SW480 (cell line): Measurements from ENCODE around the gene ARRDC4.

Experiments
- DNase-seq: peaks from one replicate; pipeline ENCODE4 v3.0.0-alpha.2; 2016; ENCODE audit warnings: low spot score

Gene ARRDC4, protein sequence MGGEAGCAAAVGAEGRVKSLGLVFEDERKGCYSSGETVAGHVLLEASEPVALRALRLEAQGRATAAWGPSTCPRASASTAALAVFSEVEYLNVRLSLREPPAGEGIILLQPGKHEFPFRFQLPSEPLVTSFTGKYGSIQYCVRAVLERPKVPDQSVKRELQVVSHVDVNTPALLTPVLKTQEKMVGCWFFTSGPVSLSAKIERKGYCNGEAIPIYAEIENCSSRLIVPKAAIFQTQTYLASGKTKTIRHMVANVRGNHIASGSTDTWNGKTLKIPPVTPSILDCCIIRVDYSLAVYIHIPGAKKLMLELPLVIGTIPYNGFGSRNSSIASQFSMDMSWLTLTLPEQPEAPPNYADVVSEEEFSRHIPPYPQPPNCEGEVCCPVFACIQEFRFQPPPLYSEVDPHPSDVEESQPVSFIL

DNA sequence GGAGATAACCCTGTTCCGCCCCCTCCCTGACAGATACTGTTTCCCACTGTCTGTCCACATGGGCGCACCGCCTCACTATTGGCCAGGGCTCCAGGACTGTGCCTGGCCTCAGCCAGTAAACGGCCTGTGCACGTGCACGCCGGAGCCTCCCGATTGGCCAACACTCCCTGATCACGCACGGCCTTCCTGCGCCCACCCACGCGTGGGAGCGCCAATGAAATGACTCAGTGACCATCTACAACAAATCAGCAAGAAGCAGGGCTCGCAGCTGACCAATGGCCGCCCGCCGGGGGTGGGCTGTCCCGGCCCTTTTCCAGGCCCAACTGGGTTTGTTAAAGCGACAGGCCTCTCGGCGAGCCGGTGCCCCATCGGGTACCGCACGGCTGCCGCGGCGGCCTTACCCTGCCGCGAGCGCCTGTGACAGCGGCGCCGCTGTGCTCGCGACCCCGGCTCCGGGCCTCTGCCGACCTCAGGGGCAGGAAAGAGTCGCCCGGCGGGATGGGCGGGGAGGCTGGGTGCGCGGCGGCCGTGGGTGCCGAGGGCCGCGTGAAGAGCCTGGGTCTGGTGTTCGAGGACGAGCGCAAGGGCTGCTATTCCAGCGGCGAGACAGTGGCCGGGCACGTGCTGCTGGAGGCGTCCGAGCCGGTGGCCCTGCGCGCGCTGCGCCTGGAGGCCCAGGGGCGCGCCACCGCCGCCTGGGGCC is at the start of gene ARRDC4:
Gene ARRDC4 (plus strand): TSS at position 340 of the 703 bp plus-strand sequence. CDS start 159 bp downstream, at position 499.
- peak; percentile 99 for DNase-seq

DNA sequence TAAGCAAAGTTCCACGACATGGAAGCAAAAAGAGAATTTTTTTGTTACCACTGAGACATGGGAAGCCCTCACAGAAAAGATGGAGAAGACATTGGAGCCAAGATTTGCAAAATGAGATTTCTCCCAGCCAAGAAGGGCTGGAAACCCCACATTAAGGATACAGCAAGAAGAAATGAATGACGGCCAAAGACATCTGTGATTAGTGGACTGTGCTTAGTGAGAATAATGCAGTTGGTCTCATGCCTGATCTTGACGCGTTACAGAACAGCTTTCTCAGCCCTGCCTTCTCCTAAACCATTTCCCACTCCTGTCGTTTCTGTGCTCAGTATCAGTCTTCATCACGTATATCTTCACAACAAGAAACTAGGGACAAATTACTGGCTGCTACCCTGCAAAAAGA is 45.8 kb upstream of the ARRDC4 start:
- no peak for DNase-seq

DNA sequence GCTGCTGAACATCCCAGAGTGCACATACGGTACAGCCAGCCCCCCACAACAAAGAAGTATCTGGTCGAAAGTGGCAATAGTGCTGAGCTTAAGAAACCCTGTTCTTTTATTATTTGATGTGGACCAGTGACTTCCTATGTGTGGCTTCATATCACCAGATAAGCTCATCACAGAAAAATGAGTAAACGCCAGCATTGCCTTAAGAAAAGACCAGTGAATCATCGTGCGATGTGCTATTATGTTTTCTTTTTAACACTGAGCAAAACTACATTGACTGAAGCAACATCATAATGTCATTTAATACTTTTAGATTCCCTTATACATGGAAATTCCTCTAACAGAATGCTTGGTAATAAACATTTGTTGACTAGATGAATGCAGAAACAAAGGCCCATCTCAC is 45.2 kb upstream of the ARRDC4 start:
- DNase-seq = no peak

DNA sequence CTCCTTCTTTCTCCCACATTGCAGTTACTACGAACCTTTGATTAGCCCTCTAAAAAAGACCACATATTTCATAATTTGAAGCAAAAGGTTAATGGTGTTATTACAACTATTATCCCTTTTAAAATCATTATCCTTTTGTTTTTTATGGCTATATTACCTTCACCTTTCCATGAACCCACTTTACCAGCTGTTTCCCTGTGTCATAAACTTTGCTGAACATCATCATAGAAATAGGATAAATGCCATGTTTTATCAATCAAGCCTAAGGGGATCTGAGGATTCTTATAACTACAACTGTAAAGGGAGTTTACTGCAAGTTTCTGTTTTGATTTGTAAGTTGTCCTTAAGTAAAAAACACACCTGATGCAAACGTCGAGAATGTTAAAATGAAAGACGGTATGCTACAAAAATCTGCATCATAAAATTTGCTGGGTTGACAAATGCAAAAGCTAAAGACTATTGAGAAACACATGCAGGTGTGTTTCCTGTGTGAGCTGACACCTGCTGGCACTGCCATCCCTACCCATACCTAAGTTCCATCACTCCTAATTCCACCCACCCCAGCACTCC is 39.1 kb upstream of the ARRDC4 start:
- no peak for DNase-seq

DNA sequence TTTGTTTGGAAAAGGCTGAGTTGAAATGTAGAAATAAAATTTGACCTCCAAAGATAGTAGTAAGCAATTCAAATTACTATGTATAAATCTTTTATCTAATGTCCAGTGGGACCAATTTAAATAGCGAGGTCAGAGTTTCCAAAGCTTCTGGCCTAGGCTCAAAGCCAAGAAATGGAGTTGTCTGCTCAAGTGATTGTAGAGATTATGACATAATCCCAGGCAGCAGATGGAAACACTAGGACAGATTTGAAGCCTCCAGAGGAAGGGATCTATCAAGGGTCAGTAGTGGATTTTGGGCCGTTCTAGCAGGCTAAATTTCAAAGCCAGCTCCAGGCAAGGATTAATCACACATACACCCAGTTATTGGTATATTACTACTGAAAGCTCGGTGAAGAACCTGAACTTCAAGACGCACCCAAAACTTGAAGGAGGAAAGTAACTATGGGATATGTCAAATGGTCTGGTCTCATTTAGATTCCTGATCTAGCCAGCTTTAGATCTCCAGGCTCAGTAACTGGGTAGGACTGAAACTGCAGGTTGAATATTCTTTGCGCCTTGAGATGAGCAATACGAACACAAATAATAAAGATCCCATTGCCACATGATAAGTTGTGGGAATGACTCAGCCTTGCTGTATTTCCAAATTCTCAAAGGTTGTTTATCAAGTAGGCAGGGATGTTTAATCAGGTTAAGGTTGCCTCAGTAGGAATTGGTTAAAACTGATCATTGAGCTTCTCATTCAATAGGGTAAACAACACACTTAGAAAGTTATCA is 30.9 kb upstream of the ARRDC4 start:
- no peak for DNase-seq

DNA sequence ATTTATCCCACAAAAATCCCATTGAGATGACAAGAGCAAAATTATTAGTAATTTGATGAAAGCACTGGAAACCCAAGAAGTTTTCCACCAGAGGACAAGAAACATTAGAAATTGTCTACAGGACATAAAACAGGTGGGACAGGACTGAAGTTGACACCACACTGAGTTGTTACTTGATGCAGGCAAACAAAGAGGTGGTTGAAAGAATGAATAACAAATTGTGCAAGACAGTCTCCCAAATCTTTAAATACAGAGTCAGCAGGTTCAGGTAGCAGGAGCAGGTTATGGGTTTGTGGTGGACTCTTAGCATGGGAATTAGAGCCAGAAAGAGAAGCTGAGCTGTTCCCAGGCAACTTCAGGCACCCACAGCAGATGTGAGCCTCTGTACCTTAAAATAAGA is 30.3 kb upstream of the ARRDC4 start:
- DNase-seq = no peak

DNA sequence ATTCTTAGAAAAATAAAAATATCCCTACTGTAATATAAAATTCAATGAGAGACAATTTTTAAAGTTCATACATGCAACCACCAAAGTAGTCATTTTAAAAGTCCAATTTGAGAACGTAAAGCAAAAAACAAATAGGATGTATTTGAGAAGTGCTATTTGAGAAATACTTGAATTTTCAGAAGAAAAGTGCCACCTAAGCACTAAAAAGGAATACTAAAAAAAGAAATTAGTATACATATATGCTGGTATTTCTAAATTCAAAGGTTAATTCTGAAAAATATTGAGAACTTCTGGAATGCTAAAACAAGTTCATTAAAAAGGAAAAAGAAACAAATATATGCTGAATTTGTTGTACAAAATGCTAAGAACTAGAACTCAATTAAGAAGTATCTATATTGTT is 29.2 kb upstream of the ARRDC4 start:
- no peak for DNase-seq

DNA sequence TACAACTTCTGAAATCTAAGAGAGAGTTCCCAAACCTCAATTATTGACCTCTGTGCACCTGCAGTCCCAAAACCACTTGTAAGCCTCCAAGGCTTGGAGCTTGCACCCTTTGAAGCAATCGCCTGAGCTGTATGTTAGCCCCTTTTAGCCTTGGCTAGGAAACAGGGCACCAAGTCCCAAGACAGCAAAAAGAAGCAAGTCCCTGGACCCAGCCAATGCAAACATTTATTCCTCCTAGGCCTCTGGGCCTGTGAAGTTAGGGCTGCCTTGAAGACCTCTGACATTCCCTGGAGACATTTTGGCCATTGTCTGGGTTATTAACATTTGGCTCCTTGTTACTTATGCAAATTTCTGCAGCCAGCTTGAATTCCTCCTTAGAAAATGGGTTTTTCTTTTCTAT is 26.9 kb upstream of the ARRDC4 start:
- no peak for DNase-seq

DNA sequence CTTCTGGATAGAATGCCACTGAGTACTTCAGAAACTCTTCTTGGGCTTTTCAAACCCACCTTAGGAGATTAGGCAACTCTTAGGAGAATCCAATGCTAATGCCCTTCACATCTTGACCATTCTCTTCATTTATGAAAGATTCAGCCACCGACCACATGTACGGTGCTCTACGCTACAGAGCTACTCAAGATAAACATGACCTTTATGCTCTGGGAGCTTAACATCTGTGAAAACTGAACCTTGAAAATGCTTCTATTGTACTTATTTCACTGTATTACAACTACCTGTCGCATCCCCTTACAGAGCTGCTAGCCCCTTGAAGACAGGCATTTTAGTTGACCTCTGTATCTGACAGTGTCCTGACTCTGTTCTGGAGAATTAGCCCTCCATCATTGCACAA is 19.5 kb upstream of the ARRDC4 start:
- DNase-seq = no peak

DNA sequence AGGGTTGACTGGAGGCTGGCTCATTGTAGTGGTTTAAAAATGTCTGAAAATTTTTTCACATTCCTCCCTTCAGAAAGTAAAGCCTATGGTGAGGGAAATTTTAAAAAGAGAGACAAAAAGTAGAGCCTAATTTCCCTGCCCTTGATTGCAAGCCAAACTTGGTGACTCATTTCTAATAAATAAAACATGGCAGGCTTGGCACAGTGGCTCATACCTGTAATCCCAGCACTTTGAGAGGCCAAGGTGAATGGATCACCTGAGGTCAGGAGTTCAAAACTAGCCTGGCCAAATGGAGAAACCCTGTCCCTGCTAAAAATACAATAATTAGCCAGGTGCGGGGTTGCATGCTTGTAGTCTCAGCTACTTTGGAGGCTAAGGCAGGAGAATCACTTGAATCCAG is 18.9 kb upstream of the ARRDC4 start:
- DNase-seq = no peak

DNA sequence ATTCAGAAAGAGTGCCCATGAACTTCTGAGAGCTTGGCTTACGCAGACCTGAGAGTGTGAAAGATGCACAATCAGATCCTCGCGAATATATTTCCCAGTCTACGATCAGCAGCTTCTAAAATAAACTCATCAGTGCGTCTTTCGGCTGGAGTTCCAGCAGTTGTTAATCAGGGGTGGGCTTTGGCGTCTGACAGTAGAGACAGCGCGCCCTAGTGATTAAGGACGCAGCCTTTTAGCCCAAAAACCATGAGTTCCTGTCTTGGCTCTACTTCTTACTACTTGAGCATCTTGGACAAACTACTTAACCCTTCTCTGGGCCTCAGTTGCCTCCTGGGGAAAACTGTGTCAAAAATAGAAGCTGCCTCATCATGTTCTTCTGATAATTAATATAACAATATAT is 15.8 kb upstream of the ARRDC4 start:
- DNase-seq = no peak

DNA sequence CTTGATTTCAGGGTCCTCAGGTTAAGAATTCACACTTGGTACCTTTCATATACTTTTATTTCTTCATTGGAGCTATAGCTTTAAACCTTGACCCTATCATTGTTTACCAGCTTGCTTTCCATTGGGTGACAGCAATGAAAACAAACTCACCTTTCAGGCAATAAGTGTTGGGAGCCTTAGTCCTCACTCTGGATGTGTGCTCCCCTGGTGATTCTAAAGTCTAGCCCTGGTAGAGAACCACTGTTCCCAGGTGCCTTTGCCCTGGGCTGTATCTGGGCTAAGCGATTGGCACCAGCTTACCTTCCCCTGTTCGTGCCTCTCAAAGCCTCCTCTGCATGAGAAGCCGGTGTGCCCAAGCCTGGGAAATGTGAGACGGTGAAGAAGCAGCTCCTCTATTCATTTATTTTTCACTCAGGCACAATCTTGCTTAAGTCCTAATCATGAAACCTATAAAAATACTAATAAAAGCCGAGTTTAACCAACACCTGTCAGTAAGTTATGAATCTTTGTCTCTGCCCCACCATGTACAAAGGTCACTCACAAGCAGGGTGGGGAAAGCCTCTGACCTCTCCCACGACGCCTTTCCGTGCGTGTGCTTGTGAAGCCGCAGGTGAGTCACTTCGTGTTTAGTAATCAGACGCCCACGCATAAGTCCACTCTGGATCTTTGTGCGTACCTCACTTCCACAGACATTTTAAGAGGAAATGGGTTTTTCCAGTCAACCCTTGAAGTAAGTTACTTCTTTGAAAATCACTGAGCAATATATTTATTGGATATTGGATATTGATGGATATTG is 12.8 kb upstream of the ARRDC4 start:
- peak; percentile 87 for DNase-seq

DNA sequence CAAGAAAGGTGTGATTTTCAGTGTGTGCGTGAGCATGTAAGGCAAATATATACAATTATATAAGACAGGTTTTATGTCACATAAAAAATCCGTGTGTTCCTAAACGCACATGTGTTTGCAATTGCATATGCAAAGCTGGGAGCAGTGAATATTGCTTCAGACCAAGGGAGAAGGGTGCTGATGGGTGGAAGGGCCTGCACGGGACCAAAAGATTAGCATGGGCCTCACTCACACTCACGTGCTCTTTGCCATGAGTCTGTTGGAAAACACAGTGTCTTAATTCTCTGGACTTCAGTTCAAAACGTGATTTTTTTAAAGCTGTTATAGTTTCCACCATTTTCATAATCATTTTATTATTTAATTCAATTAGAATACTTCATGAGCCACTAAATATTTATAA is 7.2 kb upstream of the ARRDC4 start:
- no peak for DNase-seq

DNA sequence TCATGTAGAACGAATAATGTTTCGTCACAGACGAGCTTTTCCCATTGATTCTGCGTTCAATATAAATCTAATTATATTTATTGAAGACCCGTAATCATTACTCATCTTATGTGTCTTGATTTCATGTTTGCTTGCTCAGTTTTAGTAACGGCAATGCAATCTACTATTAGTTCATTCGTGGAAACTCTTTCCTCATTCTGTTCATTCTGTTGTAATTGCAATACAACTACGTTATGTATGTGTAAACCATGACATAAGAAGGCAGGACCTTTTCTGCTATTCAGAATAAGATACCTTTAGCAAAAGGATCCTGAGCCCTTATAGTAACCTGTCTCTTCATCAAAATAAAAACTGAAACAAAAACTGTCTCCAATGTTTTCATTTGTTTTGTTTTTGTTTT is 6.8 kb upstream of the ARRDC4 start:
- no peak for DNase-seq

DNA sequence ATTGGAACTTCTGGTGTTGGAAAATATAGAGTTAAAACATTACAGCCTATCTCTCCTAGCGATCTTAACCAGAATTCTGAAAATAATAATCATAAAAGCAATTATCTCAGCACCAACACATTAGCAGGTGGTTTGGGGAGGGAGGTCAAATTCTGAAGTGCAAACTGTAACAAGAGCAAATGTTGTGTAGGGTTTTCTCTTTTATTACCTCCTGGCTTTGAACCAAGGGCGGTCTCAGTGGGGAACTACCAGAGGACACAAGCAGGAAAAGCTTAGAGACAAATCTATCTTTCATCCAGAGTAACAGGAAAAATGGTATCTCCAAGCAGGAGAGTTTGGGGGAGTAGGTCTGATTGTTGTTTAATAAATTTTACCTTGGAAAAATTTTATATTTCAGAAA is 5.5 kb upstream of the ARRDC4 start:
- DNase-seq = no peak

DNA sequence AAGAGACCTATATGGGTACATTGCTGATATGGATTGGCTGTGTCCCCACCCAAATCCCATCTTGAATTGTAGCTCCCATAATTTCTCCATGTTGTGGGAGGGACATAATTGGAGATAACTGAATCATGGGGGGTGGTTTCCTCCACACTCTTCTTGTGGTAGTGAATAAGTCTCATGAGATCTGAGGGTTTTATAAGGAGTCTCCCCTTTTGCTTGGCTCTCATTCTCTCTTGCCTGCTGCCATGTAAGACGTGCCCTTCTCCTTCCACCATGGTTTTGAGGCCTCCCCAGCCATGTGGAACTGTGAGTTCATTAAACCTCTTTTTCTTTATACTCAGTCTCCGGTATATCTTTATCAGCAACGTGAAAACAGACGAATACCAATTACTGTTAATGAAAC is 5.0 kb upstream of the ARRDC4 start:
- DNase-seq = no peak

DNA sequence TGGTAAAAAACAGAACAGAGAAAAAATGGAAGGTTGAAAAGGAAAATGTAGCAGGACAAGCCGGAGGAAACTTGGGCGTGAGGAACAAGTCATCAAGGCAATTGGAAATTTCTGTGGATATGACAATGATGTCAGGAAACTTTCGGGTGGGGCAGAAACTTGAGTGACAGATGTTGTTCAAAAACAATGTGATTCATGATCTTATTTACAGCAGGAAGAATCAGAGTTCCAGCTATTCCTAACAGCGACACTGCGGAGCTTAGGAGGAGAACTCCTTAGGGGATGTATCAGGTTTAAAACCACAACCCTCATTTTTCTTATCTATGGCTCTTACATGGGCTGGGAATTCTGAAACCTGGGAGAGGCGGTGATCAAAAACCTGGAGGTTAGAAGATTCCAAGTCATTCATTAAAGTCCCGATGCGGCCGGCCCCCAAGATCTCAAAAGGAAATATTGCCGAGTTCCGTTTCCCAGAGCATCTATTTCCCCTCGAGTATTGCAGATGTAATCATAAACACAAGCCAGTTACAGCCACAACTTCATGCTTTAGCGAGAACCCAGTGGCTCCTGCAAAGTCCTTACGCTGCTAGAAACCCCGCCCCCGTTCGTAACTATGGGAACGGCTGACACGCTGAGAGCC is 659 bp upstream of the ARRDC4 start:
- peak; percentile 45 for DNase-seq

DNA sequence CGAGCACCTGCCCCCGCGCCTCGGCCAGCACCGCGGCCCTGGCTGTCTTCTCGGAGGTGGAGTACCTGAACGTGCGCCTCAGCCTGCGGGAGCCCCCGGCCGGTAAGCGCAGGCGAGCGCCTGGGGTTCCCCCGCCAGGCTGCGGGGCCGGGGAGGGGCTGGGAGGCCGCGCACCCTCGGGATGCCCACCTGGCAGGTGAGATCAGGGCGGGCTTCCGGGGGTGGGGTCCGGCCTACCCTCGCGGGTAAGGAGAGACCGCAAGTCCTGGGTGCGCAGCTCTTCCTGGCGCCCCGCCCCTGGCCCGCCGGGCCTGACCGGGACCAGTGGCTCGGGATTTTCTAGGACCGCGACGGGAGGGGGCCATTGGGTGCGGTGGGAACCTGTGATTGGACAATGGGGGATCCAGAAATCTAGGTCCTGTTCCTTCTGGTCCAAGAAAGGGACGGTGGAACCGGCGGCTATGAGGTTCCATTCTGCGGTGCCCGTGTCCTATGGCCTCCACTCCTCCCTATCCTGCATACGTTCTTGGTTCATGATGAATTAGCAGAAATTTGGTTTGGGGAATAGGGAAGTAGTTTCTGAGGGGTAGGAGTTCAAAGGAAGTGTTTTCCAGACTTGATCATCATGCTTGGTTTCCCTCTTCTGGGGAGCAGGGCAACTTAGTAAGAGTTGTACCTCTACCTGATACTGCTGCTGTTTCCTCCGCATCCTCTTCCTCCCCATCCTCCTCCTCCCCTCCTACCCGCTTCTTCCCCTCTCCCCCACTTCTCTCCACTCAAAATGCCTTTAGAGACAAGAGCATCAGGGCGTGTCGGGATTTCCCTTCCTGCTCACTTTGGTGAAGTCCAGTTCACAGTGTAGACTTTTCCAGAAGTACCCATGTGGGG is 808 bp downstream of the ARRDC4 start:
- peak; percentile 20 for DNase-seq

DNA sequence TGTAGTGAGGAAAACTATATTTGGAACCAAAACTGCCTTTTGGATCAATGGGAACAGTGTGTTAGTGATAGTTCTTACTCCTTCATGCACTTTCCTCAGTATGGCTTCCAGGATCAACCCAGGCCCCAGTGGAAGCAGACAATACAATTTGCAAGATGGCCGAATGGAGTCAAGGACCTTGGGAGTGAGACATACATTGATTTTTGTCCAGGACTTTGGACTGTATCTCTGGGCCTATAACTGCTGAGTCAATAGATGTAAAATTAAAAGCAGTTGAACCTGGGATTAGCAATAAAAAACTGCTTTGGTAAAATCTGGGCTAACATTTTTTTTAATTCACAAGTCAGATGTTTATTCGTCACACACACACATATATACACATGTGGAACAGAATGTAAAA is 1.8 kb downstream of the ARRDC4 start:
- DNase-seq = no peak

DNA sequence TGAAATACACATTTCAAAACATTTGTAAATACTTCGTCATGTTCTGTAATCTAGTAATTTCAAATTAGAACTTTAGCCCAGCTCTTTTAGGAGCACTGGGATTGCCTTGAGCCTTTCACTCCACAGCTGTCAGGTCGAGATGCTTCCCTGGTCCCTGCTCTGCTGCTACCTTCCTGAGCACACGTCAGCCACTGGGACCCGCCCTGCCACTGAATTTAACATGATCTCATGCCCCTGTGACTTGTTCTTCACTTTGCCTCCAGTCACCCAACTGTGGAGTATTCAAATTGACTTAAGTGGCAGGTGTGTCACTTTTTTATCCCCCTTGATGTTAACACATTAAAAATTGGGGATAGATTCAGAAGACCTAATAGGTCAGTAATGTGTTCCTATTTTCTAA is 3.3 kb downstream of the ARRDC4 start:
- peak; percentile 6 for DNase-seq
